ENCODE measurements around the gene GSTM5.
"Not testable (repeated sequence)": the region's sequence is repeated elsewhere in the genome, so short reads cannot be mapped to it uniquely, and the experiment has no call there.

Gene GSTM5

DNA sequence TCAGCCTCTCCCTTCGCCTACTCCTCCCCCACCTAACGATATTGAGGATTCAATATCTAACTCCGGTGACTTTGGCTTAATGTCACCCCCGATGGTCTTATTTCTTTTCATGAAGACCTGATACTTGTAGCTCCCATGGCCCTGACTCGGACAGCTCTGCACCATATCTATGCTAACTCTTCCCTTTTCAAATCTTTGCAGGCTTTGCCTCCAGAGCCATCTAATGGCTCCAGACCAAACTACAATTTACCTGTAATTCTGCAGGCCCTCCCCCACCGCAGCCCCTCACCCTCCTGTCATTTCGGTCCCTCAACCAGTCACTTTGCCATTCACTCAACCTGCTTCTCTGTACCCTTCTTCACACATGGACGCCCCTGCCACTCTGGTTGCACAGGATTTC, 7.9 kb upstream of the GSTM5 start:
- intact Hi-C loops (cut with DNase I; ENCODE audit: low total_unique reads): no loop called here
- H3K4me1 ChIP-seq: no peaks in the 10 kb centered on the region
- no peak overlapping the region for H3K4me3 ChIP-seq
- H3K9me3 ChIP-seq: peaks cover 0 to 9% (median 3%) of the 10 kb centered on the region in 3 donors
- no peak for DNase-seq
- no peaks in the 10 kb centered on the region for H3K27me3 ChIP-seq
- TF ChIP-seq, protein P1, sequence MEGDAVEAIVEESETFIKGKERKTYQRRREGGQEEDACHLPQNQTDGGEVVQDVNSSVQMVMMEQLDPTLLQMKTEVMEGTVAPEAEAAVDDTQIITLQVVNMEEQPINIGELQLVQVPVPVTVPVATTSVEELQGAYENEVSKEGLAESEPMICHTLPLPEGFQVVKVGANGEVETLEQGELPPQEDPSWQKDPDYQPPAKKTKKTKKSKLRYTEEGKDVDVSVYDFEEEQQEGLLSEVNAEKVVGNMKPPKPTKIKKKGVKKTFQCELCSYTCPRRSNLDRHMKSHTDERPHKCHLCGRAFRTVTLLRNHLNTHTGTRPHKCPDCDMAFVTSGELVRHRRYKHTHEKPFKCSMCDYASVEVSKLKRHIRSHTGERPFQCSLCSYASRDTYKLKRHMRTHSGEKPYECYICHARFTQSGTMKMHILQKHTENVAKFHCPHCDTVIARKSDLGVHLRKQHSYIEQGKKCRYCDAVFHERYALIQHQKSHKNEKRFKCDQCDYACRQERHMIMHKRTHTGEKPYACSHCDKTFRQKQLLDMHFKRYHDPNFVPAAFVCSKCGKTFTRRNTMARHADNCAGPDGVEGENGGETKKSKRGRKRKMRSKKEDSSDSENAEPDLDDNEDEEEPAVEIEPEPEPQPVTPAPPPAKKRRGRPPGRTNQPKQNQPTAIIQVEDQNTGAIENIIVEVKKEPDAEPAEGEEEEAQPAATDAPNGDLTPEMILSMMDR (IDR thresholded peaks at IDR 0.05): no peak
- no peak overlapping the region for H3K27ac ChIP-seq
- H3K36me3 ChIP-seq: peaks cover 0 to 6% (median 0%) of the 10 kb centered on the region in 3 donors

DNA sequence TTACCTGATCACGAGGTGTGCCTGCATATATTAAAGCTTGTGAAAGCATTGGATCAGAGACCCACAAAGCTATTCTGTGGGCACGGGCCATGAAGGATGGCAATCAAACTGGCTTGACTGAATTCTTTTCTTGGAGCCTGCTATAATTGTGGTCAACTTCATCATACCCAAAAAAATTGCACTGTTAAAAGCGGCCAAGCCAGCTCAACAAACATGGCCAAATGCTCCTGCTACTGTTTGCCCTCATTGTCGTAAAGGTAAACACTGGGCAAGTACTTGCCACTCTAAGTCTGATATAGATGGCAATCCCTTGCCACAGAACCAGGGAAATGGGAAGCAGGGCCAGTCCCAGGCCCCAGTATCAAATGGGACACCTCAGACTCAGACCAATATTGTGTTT, 6.6 kb upstream of the GSTM5 start:
- Histone ChIP-seq H3K4me3 (no peak overlapping the region), H3K9me3 (peaks cover 0 to 12% (median 3%) of the 10 kb centered on the region in 3 donors), H3K36me3 (peaks cover 0 to 6% (median 0%) of the 10 kb centered on the region in 3 donors), H3K27me3 (no peaks in the 10 kb centered on the region), H3K27ac (no peak overlapping the region), H3K4me1 (no peaks in the 10 kb centered on the region)
- no peak for DNase-seq
- intact Hi-C loops (cut with DNase I; ENCODE audit: low total_unique reads): no loop called here
- TF ChIP-seq, protein P1 (IDR thresholded peaks at IDR 0.05): no peak

DNA sequence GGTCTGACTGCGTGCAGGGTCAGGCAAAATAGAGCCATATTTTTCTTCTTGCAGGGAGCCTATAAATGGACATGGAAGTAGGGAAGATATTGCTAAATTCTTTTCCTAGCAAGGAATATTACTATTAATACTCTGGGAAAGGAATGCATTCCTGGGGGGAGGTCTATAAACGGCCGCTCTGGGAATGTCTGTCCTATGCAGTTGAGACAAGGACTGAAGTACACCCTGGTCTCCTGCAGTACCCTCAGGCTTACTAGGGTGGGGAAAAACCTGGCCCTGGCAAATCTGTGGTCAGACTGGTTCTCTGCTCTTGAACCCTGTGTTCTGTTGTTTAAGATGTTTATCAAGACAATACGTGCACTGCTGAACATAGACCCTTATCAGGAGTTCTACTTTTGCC, 3.1 kb upstream of the GSTM5 start:
- H3K36me3 ChIP-seq; H3K27me3 ChIP-seq; intact Hi-C loops (cut with DNase I; ENCODE audit: low total_unique reads); H3K4me1 ChIP-seq; H3K4me3 ChIP-seq; H3K27ac ChIP-seq; DNase-seq: not testable (repeated sequence)
- H3K9me3 ChIP-seq: peaks cover 0 to 12% (median 0%) of the 10 kb centered on the region in 3 donors

DNA sequence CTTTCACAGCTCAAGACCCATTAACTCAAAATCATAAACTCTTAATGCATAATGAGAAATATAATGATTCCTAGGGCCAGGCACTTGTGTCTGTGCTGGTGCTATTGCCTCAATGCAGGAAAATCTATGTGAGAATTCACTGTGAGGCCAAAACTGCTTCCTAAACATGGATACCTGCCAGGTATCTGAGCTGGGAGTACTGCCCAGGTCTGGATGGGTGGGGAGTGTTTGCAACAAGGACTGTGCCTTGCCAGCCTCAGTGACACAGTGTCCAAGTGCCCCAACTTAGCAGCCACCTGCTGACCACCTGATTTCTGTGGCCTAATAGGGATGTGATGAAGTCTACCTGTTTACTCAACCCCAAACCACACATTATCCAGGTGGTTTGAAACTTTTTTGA, 2.2 kb upstream of the GSTM5 start:
- H3K9me3 ChIP-seq: peaks cover 0 to 12% (median 0%) of the 10 kb centered on the region in 3 donors
- H3K27me3 ChIP-seq; H3K27ac ChIP-seq; H3K4me3 ChIP-seq; intact Hi-C loops (cut with DNase I; ENCODE audit: low total_unique reads); H3K36me3 ChIP-seq; DNase-seq; H3K4me1 ChIP-seq: not testable (repeated sequence)

DNA sequence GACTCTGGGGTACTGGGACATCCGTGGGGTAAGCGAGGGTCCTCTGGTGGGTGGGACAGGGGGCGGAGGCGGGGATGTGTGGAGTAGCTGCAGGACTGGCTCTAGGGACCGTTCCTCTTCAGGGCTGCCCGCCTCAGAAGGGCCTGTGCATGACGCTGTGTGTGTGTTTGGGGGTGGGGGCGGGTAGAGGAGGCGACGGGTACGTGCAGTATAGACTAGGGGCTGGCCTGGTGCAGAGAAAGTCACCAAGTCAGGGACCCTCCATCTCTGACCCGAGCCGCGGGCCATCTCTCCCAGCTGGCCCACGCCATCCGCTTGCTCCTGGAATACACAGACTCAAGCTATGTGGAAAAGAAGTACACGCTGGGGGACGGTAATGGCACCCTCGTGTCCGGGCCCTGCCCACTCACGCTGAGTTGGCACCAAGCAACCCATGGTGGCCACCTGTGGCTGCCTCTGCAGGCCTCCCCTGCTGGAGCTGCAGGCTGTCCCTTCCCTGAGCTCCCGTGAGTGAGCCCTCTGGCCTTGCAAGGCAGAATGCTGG, 342 bp downstream of the GSTM5 start:
- Histone ChIP-seq H3K4me1 (no peaks in the 10 kb centered on the region), H3K27me3 (peaks cover 0 to 8% of the 10 kb centered on the region in 2 donors), H3K27ac (no peak overlapping the region), H3K36me3 (peaks cover 0 to 6% (median 0%) of the 10 kb centered on the region in 3 donors), H3K9me3 (peaks cover 0 to 12% (median 0%) of the 10 kb centered on the region in 3 donors), H3K4me3 (peak overlapping the region; percentile 30 to 39)
- TF ChIP-seq, protein P1 (IDR thresholded peaks at IDR 0.05): no peak
- DNase-seq: no peak
- intact Hi-C loops (cut with DNase I; ENCODE audit: low total_unique reads): no loop called here

DNA sequence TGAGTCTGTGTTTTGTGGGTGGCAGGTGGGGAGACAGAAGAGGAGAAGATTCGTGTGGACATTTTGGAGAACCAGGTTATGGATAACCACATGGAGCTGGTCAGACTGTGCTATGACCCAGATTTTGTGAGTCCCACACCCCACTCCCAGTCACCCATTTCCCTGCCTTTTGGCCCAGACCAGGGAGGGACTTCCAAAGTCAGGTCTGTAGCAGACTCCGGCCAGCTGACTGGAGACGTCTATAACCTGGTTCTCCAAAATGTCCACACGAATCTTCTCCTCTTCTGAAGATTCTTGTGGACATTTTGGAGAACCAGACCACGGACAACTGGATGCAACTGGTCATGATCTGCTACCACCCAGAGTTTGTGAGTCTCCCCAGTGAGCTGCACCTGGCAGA, 1.6 kb downstream of the GSTM5 start:
- peaks cover 0 to 4% (median 0%) of the 10 kb centered on the region in 3 donors for H3K36me3 ChIP-seq
- intact Hi-C loops (cut with DNase I; ENCODE audit: low total_unique reads): no loop called here
- peaks cover 0 to 8% (median 0%) of the 10 kb centered on the region in 3 donors for H3K9me3 ChIP-seq
- no peak overlapping the region for H3K4me3 ChIP-seq
- no peak for DNase-seq
- TF ChIP-seq, protein P1 (IDR thresholded peaks at IDR 0.05): no peak
- no peaks in the 10 kb centered on the region for H3K4me1 ChIP-seq
- peaks cover 0 to 8% of the 10 kb centered on the region in 2 donors for H3K27me3 ChIP-seq
- H3K27ac ChIP-seq: no peak overlapping the region

All from tibial artery (tissue), 4 donors.